ENCODE measurements around the gene NKD2. TPM values are rescaled to one million over a fixed set of nuclear protein-coding genes. Genes with fewer than 3 reads are reported as not detected.

The NKD2 gene
- total RNA-seq, 1 experiment from 2014 or later: 20.4 TPM

DNA sequence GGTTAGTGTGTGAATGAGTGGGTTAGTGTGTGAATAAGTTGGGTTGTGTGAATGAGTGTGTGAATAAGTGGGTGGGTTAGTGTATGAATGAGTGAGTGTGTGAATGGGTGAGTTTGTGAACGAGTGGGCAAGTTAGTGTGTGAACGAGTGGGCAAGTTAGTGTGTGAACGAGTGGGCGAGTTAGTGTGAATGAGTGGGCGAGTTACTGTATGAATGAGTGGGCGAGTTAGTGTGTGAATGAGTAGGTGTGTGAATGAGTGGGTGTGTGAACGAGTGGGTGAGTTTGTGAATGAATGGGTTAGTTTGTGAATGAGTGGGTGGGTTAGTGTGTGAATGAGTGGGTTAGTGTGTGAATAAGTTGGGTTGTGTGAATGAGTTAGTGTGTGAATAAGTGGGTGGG is 34.7 kb downstream of the NKD2 start:
- Histone ChIP-seq H3K4me1 (ENCODE audit: control insufficient read depth in 1 of 2, insufficient read depth in 2 of 2, low read length in 2 of 2) (no peaks in the 10 kb centered on the region), H2AFZ (ENCODE audit: low read depth, low read length, poor library complexity, severe bottlenecking) (no peak overlapping the region), H3K9me2 (ENCODE audit: insufficient read depth) (no peaks in the 10 kb centered on the region), H3K9ac (ENCODE audit: low read length) (no peak overlapping the region), H3K79me2 (ENCODE audit: insufficient read depth, low read length) (no peaks in the 10 kb centered on the region), H3K9me3 (ENCODE audit: control insufficient read depth in 1 of 2, insufficient read depth in 1 of 2, low read depth in 1 of 2, low read length in 2 of 2) (peaks cover 4 to 5% of the 10 kb centered on the region in 2 experiments; a peak in 2 of 4 replicates), H3K4me2 (ENCODE audit: low read length) (no peak overlapping the region), H3K4me3 (replicated peaks in 1 of 2; ENCODE audit: low read depth in 1 of 2, low read length in 2 of 2) (no peak overlapping the region), H4K20me1 (ENCODE audit: insufficient read depth) (no peaks in the 10 kb centered on the region), H3K36me3 (ENCODE audit: control insufficient read depth in 1 of 2, insufficient read depth in 2 of 2, low read length in 2 of 2) (no peaks in the 10 kb centered on the region), H3K27me3 (ENCODE audit: insufficient read depth, low read length) (no peaks in the 10 kb centered on the region), H3K27ac (ENCODE audit: low read depth, low read length) (no peak overlapping the region)
- intact Hi-C loops (cut with micrococcal nuclease): no loop called here
- ChIA-PET RAD21 (ENCODE audit: low non-redundant PET in 1 of 2, low total read pairs in 2 of 2, uncharacterized antibody in 2 of 2, unreplicated experiment in 2 of 2) (no interaction called here), CTCF (no interaction called here), POLR2A (no interaction called here)
- ATAC-seq: no peak
- no peak for DNase-seq (ENCODE audit: low read depth, low spot score)
- BruUV-seq (replicated peaks): no TSS peak
- TF ChIP-seq CEBPB (IDR thresholded peaks at IDR 0.05; ENCODE audit: low read depth) (no peak), ZFX (IDR thresholded peaks at IDR 0.05) (no peak), SIN3A (IDR thresholded peaks at IDR 0.05; ENCODE audit: low read depth) (no peak), RAD21 (IDR thresholded peaks at IDR 0.05; ENCODE audit: low read depth) (no peak), EZH2phosphoT487 (IDR thresholded peaks at IDR 0.05; ENCODE audit: borderline replicate concordance) (no peak), POLR2A (IDR thresholded peaks at IDR 0.05; ENCODE audit: borderline replicate concordance, extremely low read depth, insufficient read depth, insufficient read length) (no peak), POLR2AphosphoS5 (IDR thresholded peaks at IDR 0.05; ENCODE audit: low read depth, low read length) (no peak)

DNA sequence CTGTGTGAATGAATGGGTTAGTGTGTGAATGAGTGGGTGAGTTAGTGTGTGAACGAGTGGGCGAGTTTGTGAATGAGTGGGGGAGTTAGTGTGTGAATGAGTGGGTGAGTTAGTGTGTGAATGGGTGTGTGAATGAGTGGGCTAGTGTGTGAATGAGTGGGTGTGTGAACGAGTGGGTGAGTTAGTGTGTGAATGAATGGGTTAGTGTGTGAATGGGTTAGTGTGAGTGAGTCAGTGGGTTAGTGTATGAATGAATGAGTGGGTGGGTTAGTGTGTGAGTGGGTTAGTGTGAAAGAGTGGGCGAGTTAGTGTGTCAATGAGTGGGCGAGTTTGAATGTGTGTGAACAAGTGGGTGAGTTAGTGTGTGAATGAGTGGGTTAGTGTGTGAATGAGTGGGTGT is 35.5 kb downstream of the NKD2 start:
- no peaks in the 10 kb centered on the region for H3K27me3 ChIP-seq (ENCODE audit: insufficient read depth, low read length)
- no peaks in the 10 kb centered on the region for H3K36me3 ChIP-seq (ENCODE audit: control insufficient read depth in 1 of 2, insufficient read depth in 2 of 2, low read length in 2 of 2)
- DNase-seq (ENCODE audit: low read depth, low spot score) (no peak), ATAC-seq (no peak)
- H3K27ac ChIP-seq (ENCODE audit: low read depth, low read length): no peak overlapping the region
- BruUV-seq (replicated peaks): no TSS peak
- intact Hi-C loops (cut with micrococcal nuclease): no loop called here
- H3K9ac ChIP-seq (ENCODE audit: low read length): no peak overlapping the region
- RAD21 ChIA-PET (ENCODE audit: low non-redundant PET in 1 of 2, low total read pairs in 2 of 2, uncharacterized antibody in 2 of 2, unreplicated experiment in 2 of 2): no interaction called here
- H3K4me2 ChIP-seq (ENCODE audit: low read length): no peak overlapping the region
- CTCF ChIA-PET: no interaction called here
- POLR2A ChIA-PET: no interaction called here
- no peak for TF ChIP-seq JUND (IDR thresholded peaks at IDR 0.05)
- H3K9me3 ChIP-seq (ENCODE audit: control insufficient read depth in 1 of 2, insufficient read depth in 1 of 2, low read depth in 1 of 2, low read length in 2 of 2): peaks cover 4 to 5% of the 10 kb centered on the region in 2 experiments; a peak in 2 of 4 replicates
- H4K20me1 ChIP-seq (ENCODE audit: insufficient read depth): no peaks in the 10 kb centered on the region
- no peaks in the 10 kb centered on the region for H3K79me2 ChIP-seq (ENCODE audit: insufficient read depth, low read length)
- H2AFZ ChIP-seq (ENCODE audit: low read depth, low read length, poor library complexity, severe bottlenecking): no peak overlapping the region
- no peaks in the 10 kb centered on the region for H3K4me1 ChIP-seq (ENCODE audit: control insufficient read depth in 1 of 2, insufficient read depth in 2 of 2, low read length in 2 of 2)
- H3K4me3 ChIP-seq (replicated peaks in 1 of 2; ENCODE audit: low read depth in 1 of 2, low read length in 2 of 2): no peak overlapping the region
- H3K9me2 ChIP-seq (ENCODE audit: insufficient read depth): no peaks in the 10 kb centered on the region

Measured in HCT116 (cell line).